Lower lobe of right lung (tissue), 2 donors: Measurements from ENCODE around the gene WNK1. TPM values are rescaled to one million over a fixed set of nuclear protein-coding genes. Genes with fewer than 3 reads are reported as not detected.

ENCODE experiments used
- ATAC-seq, 2 donors: fragments of 200-7000 bp; cut with Tn5 transposase; one replicate each; pipeline ENCODE4 v1.9.1; 2020 to 2022; ENCODE audit warnings: mild to moderate bottlenecking in 2 of 2, moderate library complexity in 2 of 2
- DNase-seq: peaks from one replicate; pipeline ENCODE4 v3.0.0-alpha.2; 2020
- H3K27ac ChIP-seq: fragments of 200-600 bp; one replicate; pipeline ENCODE4 v1.8.0; 2022
- H3K27me3 ChIP-seq: fragments of 200-600 bp; one replicate; pipeline ENCODE4 v1.8.0; 2022; ENCODE audit warnings: low read depth
- H3K36me3 ChIP-seq: fragments of 200-600 bp; one replicate; pipeline ENCODE4 v1.8.0; 2022; ENCODE audit warnings: mild to moderate bottlenecking
- H3K4me1 ChIP-seq: fragments of 200-600 bp; one replicate; pipeline ENCODE4 v1.8.0; 2022
- H3K4me3 ChIP-seq: fragments of 200-600 bp; one replicate; pipeline ENCODE4 v1.8.0; 2022; ENCODE audit warnings: mild to moderate bottlenecking
- H3K9me3 ChIP-seq: fragments of 200-600 bp; one replicate; pipeline ENCODE4 v1.8.0; 2022
- intact Hi-C: fragments of 100-400 bp; cut with DNase I; formaldehyde crosslinking; loops from one replicate; pipeline ENCODE4 v1.11.0; 2022
- total RNA-seq: library from RNA; stranded (reverse); fragmentation: NEBNext Ultra II Directional; extraction: Animal tissue kit (Norgen Biotek cat#: 25700); gene quantifications from one replicate; pipeline ENCODE4 v1.2.1, GENCODE V29; 2021
- TF ChIP-seq, protein P1 (sequence below): fragments of 200-600 bp; IDR thresholded peaks from one replicate; pipeline ENCODE4 v1.8.0; 2022; ENCODE audit warnings: antibody characterized with exemption, mild to moderate bottlenecking
- donor health status: DM: no; HTN: yes; CAD: no; lungs with severe emphysema.

Gene WNK1
- total RNA-seq, 1 donor from 2014 or later, result 206 TPM

DNA sequence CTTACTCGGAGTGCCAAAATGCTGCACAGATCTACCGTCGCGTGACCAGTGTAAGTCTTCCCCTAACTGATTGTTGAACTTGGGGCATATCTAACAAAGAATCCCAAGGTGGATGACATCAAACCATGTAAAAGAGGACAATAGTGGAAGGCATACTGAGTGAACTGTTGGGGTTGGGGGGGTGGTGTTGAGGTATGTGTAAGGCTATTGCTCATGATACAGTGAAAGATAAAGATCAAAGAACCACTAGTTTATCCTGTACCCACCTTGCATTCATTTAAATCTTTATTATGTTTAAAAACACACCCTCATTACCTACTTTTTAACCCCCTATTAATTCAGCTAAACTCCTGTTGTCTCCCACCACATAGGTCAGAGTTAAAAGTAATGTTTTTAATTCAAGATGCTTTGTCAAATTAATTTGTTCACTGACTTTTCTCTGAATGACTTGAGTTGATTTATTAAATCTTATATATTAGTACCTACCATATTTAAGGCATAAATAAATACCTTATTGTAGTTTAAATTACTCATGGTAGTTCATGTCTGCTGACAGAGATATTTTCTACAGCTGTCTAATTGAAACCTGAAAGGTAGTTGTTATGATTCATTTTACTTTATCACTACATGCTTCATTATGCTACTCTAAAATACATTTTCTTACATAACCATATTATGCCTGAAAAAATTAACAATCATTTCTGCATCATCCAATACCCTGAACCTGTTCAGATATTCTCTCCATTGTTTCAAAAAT is 77.9 kb downstream of the WNK1 start:
- H3K36me3 ChIP-seq, result peaks cover 65% of the 10 kb centered on the region
- H3K4me1 ChIP-seq, result no peaks in the 10 kb centered on the region
- intact Hi-C loops, result no loop called here
- H3K27me3 ChIP-seq, result no peaks in the 10 kb centered on the region
- H3K4me3 ChIP-seq, result no peak overlapping the region
- ATAC-seq (no peak), DNase-seq (no peak)
- H3K9me3 ChIP-seq, result no peaks in the 10 kb centered on the region
- H3K27ac ChIP-seq, result no peak overlapping the region
- TF ChIP-seq, protein P1, sequence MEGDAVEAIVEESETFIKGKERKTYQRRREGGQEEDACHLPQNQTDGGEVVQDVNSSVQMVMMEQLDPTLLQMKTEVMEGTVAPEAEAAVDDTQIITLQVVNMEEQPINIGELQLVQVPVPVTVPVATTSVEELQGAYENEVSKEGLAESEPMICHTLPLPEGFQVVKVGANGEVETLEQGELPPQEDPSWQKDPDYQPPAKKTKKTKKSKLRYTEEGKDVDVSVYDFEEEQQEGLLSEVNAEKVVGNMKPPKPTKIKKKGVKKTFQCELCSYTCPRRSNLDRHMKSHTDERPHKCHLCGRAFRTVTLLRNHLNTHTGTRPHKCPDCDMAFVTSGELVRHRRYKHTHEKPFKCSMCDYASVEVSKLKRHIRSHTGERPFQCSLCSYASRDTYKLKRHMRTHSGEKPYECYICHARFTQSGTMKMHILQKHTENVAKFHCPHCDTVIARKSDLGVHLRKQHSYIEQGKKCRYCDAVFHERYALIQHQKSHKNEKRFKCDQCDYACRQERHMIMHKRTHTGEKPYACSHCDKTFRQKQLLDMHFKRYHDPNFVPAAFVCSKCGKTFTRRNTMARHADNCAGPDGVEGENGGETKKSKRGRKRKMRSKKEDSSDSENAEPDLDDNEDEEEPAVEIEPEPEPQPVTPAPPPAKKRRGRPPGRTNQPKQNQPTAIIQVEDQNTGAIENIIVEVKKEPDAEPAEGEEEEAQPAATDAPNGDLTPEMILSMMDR, result no peak

DNA sequence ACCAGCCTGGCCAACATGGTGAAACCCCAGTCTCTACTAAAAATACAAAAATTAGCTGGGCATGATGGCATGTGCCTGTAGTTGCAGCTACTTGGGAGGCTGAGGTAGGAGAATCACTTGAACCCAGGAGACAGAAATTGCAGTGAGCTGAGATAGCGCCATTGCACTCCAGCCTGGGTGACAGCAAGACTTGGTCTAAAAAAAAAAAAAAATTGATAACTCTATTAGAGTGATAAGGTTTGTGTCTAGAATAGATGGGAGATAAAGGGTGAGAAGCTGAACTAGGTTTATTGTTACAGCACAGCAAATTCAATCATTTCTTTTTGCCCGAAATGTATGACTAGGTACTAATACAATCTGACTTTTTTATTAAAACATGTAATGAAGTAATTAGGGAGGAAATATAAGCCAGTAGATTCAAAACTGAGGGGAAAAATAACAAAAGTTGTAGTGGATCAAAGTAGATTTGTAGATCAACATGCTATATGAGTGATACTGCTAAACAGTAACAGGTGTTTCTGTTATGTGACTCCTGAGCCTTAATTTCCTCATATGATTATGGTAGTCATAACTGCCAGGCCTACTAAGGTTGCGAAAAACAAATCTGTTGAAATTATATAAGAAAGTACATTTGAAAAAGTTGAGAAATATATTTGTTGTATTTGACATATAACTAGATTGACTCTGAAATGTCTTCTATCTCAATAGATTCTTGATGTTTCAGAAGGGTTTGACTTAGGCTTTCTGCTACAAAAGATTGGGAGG is 83.6 kb downstream of the WNK1 start:
- ATAC-seq (no peak), DNase-seq (no peak)
- Histone ChIP-seq H3K9me3 (no peaks in the 10 kb centered on the region), H3K27ac (no peak overlapping the region), H3K4me1 (no peaks in the 10 kb centered on the region), H3K4me3 (no peak overlapping the region), H3K27me3 (no peaks in the 10 kb centered on the region), H3K36me3 (peaks cover 33% of the 10 kb centered on the region)
- TF ChIP-seq, protein P1, result no peak
- intact Hi-C loops, result no loop called here

DNA sequence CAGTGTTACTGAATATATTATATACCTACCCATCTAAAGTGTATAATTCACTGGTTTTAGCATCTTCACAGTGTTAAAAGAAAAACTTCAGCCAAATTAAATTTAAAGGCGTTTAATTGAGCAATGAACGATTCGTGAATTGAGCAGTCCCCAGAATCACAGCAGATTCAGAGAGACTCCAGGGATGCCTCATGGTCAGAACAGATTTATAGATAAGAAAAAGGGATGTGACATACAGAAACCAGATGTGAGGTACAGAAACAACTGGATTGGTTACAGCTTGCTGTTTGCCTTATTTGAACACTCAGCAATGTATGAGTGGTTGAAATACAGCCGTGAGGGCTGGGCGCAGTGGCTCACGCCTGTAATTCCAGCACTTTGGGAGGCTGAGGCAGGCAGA is 84.6 kb downstream of the WNK1 start:
- H3K4me3 ChIP-seq, result no peak overlapping the region
- ATAC-seq, result no peak
- no peaks in the 10 kb centered on the region for H3K4me1 ChIP-seq
- no peaks in the 10 kb centered on the region for H3K27me3 ChIP-seq
- H3K36me3 ChIP-seq, result peaks cover 26% of the 10 kb centered on the region
- H3K27ac ChIP-seq, result no peak overlapping the region
- intact Hi-C loops, result no loop called here
- H3K9me3 ChIP-seq, result no peaks in the 10 kb centered on the region
- no peak for DNase-seq
- TF ChIP-seq, protein P1, result no peak

DNA sequence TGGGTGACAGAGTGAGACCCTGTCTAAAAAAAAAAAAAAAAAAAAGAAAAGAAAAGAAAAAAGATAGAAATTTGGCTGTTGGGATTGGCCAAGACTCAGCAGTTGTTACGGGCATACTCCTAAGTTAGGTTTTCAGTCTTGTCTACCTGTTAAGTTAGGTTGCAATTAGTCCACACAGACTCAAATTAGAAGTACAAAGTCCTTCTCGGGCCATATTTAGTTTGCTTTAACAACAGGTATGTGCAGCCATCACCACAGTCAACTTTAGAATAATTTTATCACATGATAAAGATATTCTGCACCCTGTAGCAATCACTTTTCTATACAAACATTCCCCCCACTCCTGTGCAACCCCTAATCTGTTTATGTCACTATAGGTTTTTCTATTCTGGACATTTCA is 85.2 kb downstream of the WNK1 start:
- Histone ChIP-seq H3K4me1 (no peaks in the 10 kb centered on the region), H3K4me3 (no peak overlapping the region), H3K27me3 (no peaks in the 10 kb centered on the region), H3K27ac (no peak overlapping the region), H3K9me3 (no peaks in the 10 kb centered on the region), H3K36me3 (peaks cover 26% of the 10 kb centered on the region)
- ATAC-seq (no peak), DNase-seq (no peak)
- intact Hi-C loops, result no loop called here
- TF ChIP-seq, protein P1, result no peak

DNA sequence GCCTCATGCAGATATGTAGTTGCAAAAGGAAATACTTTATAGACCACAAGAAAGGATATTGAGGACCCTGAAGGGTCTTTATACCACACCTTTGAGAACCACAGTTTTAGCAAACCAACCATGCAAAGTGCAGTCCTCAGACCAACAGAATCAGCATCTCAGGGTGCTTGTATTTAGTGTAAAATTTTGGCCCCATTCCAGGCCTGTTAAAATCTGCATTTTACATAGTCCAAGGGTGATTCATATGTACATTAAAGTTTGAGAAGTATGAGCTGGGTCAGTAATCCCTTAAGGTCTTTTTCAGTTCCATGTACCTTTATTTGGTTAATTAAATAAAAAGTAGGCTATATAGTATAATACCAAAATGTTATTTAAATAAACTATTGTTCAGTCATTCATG is 91.2 kb downstream of the WNK1 start:
- Histone ChIP-seq H3K9me3 (no peaks in the 10 kb centered on the region), H3K27ac (no peak overlapping the region), H3K36me3 (peaks cover 19% of the 10 kb centered on the region), H3K4me3 (no peak overlapping the region), H3K4me1 (no peaks in the 10 kb centered on the region), H3K27me3 (no peaks in the 10 kb centered on the region)
- TF ChIP-seq, protein P1, result no peak
- no peak for ATAC-seq
- intact Hi-C loops, result no loop called here
- DNase-seq, result no peak
